K562 (cell line): Measurements from ENCODE around the gene ITPRIPL1.
A peak's percentile ranks its signal among the peaks of the same experiment; 100 is the strongest.

Experiments
- CEBPB ChIP-seq: fragments of 450-650 bp; IDR thresholded peaks from 2 replicates; pipeline ENCODE4 v1.6.1; 2016; ENCODE audit warnings: missing genetic modification characterization, missing compliant biosample characterization
- CTCF ChIP-seq, 3 experiments: IDR thresholded peaks in 2 of 3; conservative IDR thresholded peaks in 1 of 3; 2 replicates each; pipeline ENCODE4 v1.5.1; 2011 to 2012; ENCODE audit warnings: low read length in 3 of 3, mild to moderate bottlenecking in 3 of 3, control low read depth in 2 of 3, improper control_type of control experiment in 1 of 3, inconsistent platforms in 1 of 3, low read depth in 1 of 3, mixed read lengths in 1 of 3, moderate library complexity in 1 of 3; ENCODE audit not compliant: insufficient read depth in 2 of 3
- EZH2 ChIP-seq: IDR thresholded peaks from 2 replicates; pipeline ENCODE4 v1.6.1; 2012; ENCODE audit warnings: low read depth, mild to moderate bottlenecking, inconsistent platforms, low read length, borderline replicate concordance
- FOS ChIP-seq: IDR thresholded peaks from 3 replicates; pipeline ENCODE4 v1.6.1; 2011; ENCODE audit not compliant: insufficient read length; ENCODE audit errors: extremely low read depth
- POLR2A ChIP-seq: fragments of 450-650 bp; conservative IDR thresholded peaks from 2 replicates; pipeline ENCODE4 v1.6.1; 2016
- ZC3H11A ChIP-seq: IDR thresholded peaks from 2 replicates; pipeline ENCODE4 v1.6.1; 2012; ENCODE audit warnings: low read depth, low read length, improper control_type of control experiment

- TF ChIP-seq FOS (no peak), CTCF (IDR thresholded peaks at IDR 0.05 in 2 of 3, conservative IDR thresholded peaks at IDR 0.05 in 1 of 3; ENCODE audit: insufficient read depth in 2 of 3, low read depth in 1 of 3, low read length in 3 of 3) (no peak), POLR2A (no peak), ZC3H11A (no peak), CEBPB (tag) (peak; percentile 71), EZH2 (no peak)
Observed at GRCh38 chr2:96329874-96330273, 4.8 kb downstream of the ITPRIPL1 start.
